Measurements from ENCODE around the gene KDM6B.

DNA sequence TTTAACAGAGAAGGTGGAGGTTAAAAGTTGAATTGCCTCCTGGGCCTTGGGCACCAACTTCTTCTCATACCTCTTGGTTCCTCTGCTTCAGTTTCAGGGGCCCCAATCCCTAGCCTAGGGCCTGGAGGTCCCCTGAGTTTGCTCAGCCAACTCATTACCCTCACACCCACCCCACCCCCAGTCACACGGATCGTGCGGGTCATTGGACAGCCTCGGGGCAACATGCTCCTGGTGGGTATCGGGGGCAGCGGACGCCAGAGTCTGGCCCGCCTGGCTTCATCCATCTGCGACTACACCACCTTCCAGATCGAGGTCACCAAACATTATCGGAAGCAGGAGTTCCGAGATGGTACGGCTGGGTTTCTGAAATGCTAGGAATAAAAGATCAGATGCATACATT lies 36.0 kb upstream of the KDM6B start:
- TF ChIP-seq TEAD4 (IDR thresholded peaks at IDR 0.05): no peak
- TF ChIP-seq EP300 (IDR thresholded peaks at IDR 0.05; ENCODE audit: borderline replicate concordance): no peak
- TF ChIP-seq, protein P1, sequence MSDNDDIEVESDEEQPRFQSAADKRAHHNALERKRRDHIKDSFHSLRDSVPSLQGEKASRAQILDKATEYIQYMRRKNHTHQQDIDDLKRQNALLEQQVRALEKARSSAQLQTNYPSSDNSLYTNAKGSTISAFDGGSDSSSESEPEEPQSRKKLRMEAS (IDR thresholded peaks at IDR 0.05): no peak
- TF ChIP-seq RAD21 (IDR thresholded peaks at IDR 0.05; ENCODE audit: low read depth): no peak
- TF ChIP-seq NFIC (IDR thresholded peaks at IDR 0.05): no peak
- no peak for TF ChIP-seq CREB1 (IDR thresholded peaks at IDR 0.05; ENCODE audit: low read depth)
- TF ChIP-seq TAF1 (IDR thresholded peaks at IDR 0.05; ENCODE audit: low read depth): no peak
- TF ChIP-seq, protein P2, sequence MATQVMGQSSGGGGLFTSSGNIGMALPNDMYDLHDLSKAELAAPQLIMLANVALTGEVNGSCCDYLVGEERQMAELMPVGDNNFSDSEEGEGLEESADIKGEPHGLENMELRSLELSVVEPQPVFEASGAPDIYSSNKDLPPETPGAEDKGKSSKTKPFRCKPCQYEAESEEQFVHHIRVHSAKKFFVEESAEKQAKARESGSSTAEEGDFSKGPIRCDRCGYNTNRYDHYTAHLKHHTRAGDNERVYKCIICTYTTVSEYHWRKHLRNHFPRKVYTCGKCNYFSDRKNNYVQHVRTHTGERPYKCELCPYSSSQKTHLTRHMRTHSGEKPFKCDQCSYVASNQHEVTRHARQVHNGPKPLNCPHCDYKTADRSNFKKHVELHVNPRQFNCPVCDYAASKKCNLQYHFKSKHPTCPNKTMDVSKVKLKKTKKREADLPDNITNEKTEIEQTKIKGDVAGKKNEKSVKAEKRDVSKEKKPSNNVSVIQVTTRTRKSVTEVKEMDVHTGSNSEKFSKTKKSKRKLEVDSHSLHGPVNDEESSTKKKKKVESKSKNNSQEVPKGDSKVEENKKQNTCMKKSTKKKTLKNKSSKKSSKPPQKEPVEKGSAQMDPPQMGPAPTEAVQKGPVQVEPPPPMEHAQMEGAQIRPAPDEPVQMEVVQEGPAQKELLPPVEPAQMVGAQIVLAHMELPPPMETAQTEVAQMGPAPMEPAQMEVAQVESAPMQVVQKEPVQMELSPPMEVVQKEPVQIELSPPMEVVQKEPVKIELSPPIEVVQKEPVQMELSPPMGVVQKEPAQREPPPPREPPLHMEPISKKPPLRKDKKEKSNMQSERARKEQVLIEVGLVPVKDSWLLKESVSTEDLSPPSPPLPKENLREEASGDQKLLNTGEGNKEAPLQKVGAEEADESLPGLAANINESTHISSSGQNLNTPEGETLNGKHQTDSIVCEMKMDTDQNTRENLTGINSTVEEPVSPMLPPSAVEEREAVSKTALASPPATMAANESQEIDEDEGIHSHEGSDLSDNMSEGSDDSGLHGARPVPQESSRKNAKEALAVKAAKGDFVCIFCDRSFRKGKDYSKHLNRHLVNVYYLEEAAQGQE (IDR thresholded peaks at IDR 0.05; ENCODE audit: low read depth): no peak
- TF ChIP-seq, protein P3, sequence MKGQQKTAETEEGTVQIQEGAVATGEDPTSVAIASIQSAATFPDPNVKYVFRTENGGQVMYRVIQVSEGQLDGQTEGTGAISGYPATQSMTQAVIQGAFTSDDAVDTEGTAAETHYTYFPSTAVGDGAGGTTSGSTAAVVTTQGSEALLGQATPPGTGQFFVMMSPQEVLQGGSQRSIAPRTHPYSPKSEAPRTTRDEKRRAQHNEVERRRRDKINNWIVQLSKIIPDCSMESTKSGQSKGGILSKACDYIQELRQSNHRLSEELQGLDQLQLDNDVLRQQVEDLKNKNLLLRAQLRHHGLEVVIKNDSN (IDR thresholded peaks at IDR 0.05): no peak
- no peak for TF ChIP-seq YY1 (IDR thresholded peaks at IDR 0.05; ENCODE audit: low read depth)
- TF ChIP-seq EGR1 (IDR thresholded peaks at IDR 0.05): no peak
- TF ChIP-seq CEBPB (IDR thresholded peaks at IDR 0.05): no peak
- TF ChIP-seq FOXM1 (IDR thresholded peaks at IDR 0.05; ENCODE audit: borderline replicate concordance, low read depth): no peak

Data from Ishikawa (cell line).